Keratinocyte (primary cell): ENCODE results near the gene RASD1. TPM values are rescaled to one million over a fixed set of nuclear protein-coding genes. Genes with fewer than 3 reads are reported as not detected.

Source experiments
- DNase-seq: peaks from one replicate; pipeline ENCODE4 v3.0.0-alpha.2; 2011; ENCODE audit warnings: low read depth, missing footprints, low spot score
- FAIRE-seq: peaks from 2 replicates; lab custom pipeline; 2011; peaks lifted over from hg19 to GRCh38; lab: Jason Lieb, UNC
- H2AFZ ChIP-seq: 2 replicates; pipeline ENCODE4 v1.6.0; 2012; ENCODE audit warnings: low read length, control low read depth, inconsistent platforms; ENCODE audit not compliant: control insufficient read depth
- H3K27ac ChIP-seq: 2 replicates; pipeline ENCODE4 v1.5.1; 2011; ENCODE audit warnings: low read length; ENCODE audit not compliant: control insufficient read depth, insufficient read depth
- H3K27me3 ChIP-seq: 3 replicates; pipeline ENCODE4 v1.6.0; 2011; ENCODE audit warnings: low read length; ENCODE audit not compliant: control insufficient read depth, insufficient read depth; ENCODE audit errors: extremely low read depth
- H3K36me3 ChIP-seq, 2 experiments: 2 replicates in 1 of 2; 3 replicates in 1 of 2; pipeline ENCODE4 v1.5.1; 2011; ENCODE audit warnings: low read length in 2 of 2, mild to moderate bottlenecking in 1 of 2; ENCODE audit not compliant: control insufficient read depth in 2 of 2, insufficient read depth in 2 of 2; ENCODE audit errors: extremely low read depth in 1 of 2
- H3K4me1 ChIP-seq: 3 replicates; pipeline ENCODE4 v1.5.1; 2011; ENCODE audit warnings: low read length; ENCODE audit not compliant: control insufficient read depth, insufficient read depth; ENCODE audit errors: extremely low read depth
- H3K4me2 ChIP-seq: 3 replicates; pipeline ENCODE4 v1.6.0; 2011; ENCODE audit warnings: low read depth, low read length; ENCODE audit not compliant: control insufficient read depth, insufficient read depth; ENCODE audit errors: extremely low read depth
- H3K4me3 ChIP-seq, 3 experiments: fragments of 200-600 bp in 1 of 3; sonication (generic) in 1 of 3; 2 replicates in 2 of 3; 3 replicates in 1 of 3; pipeline ENCODE4 v1.5.1; 2011 to 2016; ENCODE audit warnings: low read length in 3 of 3, mild to moderate bottlenecking in 3 of 3, control low read depth in 2 of 3, inconsistent platforms in 1 of 3, low read depth in 1 of 3, mixed read lengths in 1 of 3, mixed run types in 1 of 3, moderate library complexity in 1 of 3; ENCODE audit not compliant: control insufficient read depth in 2 of 3, insufficient read depth in 2 of 3; ENCODE audit errors: extremely low read depth in 1 of 3
- H3K79me2 ChIP-seq: 2 replicates; pipeline ENCODE4 v1.6.0; 2012; ENCODE audit warnings: low read length; ENCODE audit not compliant: control insufficient read depth, insufficient read depth
- H3K9ac ChIP-seq: 3 replicates; pipeline ENCODE4 v1.6.0; 2011; ENCODE audit warnings: low read length; ENCODE audit not compliant: control insufficient read depth, insufficient read depth; ENCODE audit errors: extremely low read depth
- H3K9me1 ChIP-seq: 3 replicates; pipeline ENCODE4 v1.6.0; 2011; ENCODE audit warnings: low read length; ENCODE audit not compliant: control insufficient read depth, insufficient read depth; ENCODE audit errors: extremely low read depth
- H3K9me3 ChIP-seq: 2 replicates; pipeline ENCODE4 v1.5.1; 2012; ENCODE audit warnings: low read depth, low read length; ENCODE audit not compliant: control insufficient read depth
- H4K20me1 ChIP-seq: 3 replicates; pipeline ENCODE4 v1.6.0; 2011; ENCODE audit warnings: low read length; ENCODE audit not compliant: control insufficient read depth, insufficient read depth; ENCODE audit errors: extremely low read depth
- CTCF ChIP-seq, 3 experiments: IDR thresholded peaks in 1 of 3; conservative IDR thresholded peaks in 1 of 3; optimal IDR thresholded peaks in 1 of 3; 2 replicates in 2 of 3; 3 replicates in 1 of 3; pipeline versions ENCODE3 to v1.5.1; 2011; ENCODE audit warnings: low read length in 3 of 3, mild to moderate bottlenecking in 3 of 3, moderate library complexity in 2 of 3, control low read depth in 1 of 3, inconsistent platforms in 1 of 3; ENCODE audit not compliant: insufficient read depth in 2 of 3; ENCODE audit errors: extremely low read depth in 1 of 3
- EZH2 ChIP-seq: IDR thresholded peaks from one replicate; pipeline ENCODE4 v1.6.1; 2012; ENCODE audit warnings: inconsistent platforms, mild to moderate bottlenecking, low read length, moderate library complexity
- dilution Hi-C: fragments of 300-500 bp; cut with MboI; formaldehyde crosslinking; loops from one replicate; pipeline ENCODE4 v1.7.0; 2020; ENCODE audit warnings: low sequenced_read_pairs; ENCODE audit not compliant: extremely low pct_ligation_motif_present
- polyA plus RNA-seq, 5 experiments: library from polyadenylated mRNA; depleted of rRNA in 3 of 5; stranded (reverse) in 3 of 5; stranded (forward) in 1 of 5; unstranded in 1 of 5; fragments of >200 nt; gene quantifications; 1 replicate in 1 of 5; 2 replicates in 3 of 5; 3 replicates in 1 of 5; pipeline versions ENCODE4 v1.2.1 to v1.2.3, GENCODE V29; 2011 to 2012; ENCODE audit warnings: missing spikeins in 2 of 5, low read depth in 1 of 5, low replicate concordance in 1 of 5

Gene RASD1
- polyA plus RNA-seq, 1 donor (not counting 4 experiments of a cell fraction or from before 2014, with no cell fraction given) = 0.20 TPM

GRCh38 chr17:17457680-17458079, 38.5 kb downstream of the RASD1 start:
- no peak overlapping the region for H3K4me2 ChIP-seq
- dilution Hi-C loops = no loop called here
- no peak overlapping the region for H2AFZ ChIP-seq
- H3K9me1 ChIP-seq = no peaks in the 10 kb centered on the region
- H3K4me1 ChIP-seq = no peaks in the 10 kb centered on the region
- H3K9me3 ChIP-seq = no peaks in the 10 kb centered on the region
- no peak for FAIRE-seq
- no peak for DNase-seq
- H3K27ac ChIP-seq = no peak overlapping the region
- H3K4me3 ChIP-seq = no peak overlapping the region
- H3K79me2 ChIP-seq = no peaks in the 10 kb centered on the region
- H3K9ac ChIP-seq = no peak overlapping the region
- H4K20me1 ChIP-seq = no peaks in the 10 kb centered on the region
- TF ChIP-seq CTCF (optimal IDR thresholded peaks at IDR 0.05 in 1 of 3, IDR thresholded peaks at IDR 0.05 in 1 of 3, conservative IDR thresholded peaks at IDR 0.05 in 1 of 3; ENCODE audit: extremely low read depth in 1 of 3, insufficient read depth in 2 of 3, low read length in 3 of 3) = no peak
- no peak for TF ChIP-seq EZH2
- no peaks in the 10 kb centered on the region for H3K36me3 ChIP-seq
- peaks cover 25% of the 10 kb centered on the region for H3K27me3 ChIP-seq

GRCh38 chr17:17456251-17456650, 39.9 kb downstream of the RASD1 start:
- no peak for DNase-seq
- no peaks in the 10 kb centered on the region for H3K36me3 ChIP-seq
- TF ChIP-seq EZH2 (no peak), CTCF (optimal IDR thresholded peaks at IDR 0.05 in 1 of 3, IDR thresholded peaks at IDR 0.05 in 1 of 3, conservative IDR thresholded peaks at IDR 0.05 in 1 of 3; ENCODE audit: extremely low read depth in 1 of 3, insufficient read depth in 2 of 3, low read length in 3 of 3) (no peak)
- H3K27ac ChIP-seq = no peak overlapping the region
- H3K27me3 ChIP-seq = peaks cover 18% of the 10 kb centered on the region
- no peak overlapping the region for H3K9ac ChIP-seq
- dilution Hi-C loops = no loop called here
- H3K79me2 ChIP-seq = no peaks in the 10 kb centered on the region
- no peak for FAIRE-seq
- H3K4me3 ChIP-seq = no peak overlapping the region
- H3K4me1 ChIP-seq = no peaks in the 10 kb centered on the region
- H3K4me2 ChIP-seq = no peak overlapping the region
- no peaks in the 10 kb centered on the region for H4K20me1 ChIP-seq
- no peaks in the 10 kb centered on the region for H3K9me1 ChIP-seq
- H3K9me3 ChIP-seq = no peaks in the 10 kb centered on the region
- H2AFZ ChIP-seq = no peak overlapping the region
